HepG2 (cell line): ENCODE data around the gene KCNB1. TPM values are rescaled to one million over a fixed set of nuclear protein-coding genes. Genes with fewer than 3 reads are reported as not detected.

Source experiments
- ATAC-seq: fragments of 200-7000 bp; cut with Tn5 transposase; 3 replicates; pipeline ENCODE4 v1.9.1; 2020; ENCODE audit warnings: mild to moderate bottlenecking, moderate library complexity
- BruUV-seq: library from RNA; stranded (reverse); fragments of 400-500 nt; replicated peaks from 2 replicates; lab custom pipeline; 2021; lab: Mats Ljungman, UMichigan
- CTCF ChIA-PET: fragments of 300-600 bp; formaldehyde crosslinking; extraction: SDS; loops from one replicate; lab custom pipeline; 2021; ENCODE audit warnings: low total read pairs, inconsistent platforms, low intra/inter-chr PET ratio; lab: Yijun Ruan, JAX
- POLR2A ChIA-PET: fragments of 350-600 bp; sonication (Branson Sonifier 250); formaldehyde crosslinking; loops from one replicate; lab custom pipeline; 2020; ENCODE audit warnings: antibody characterized with exemption, inconsistent platforms; lab: Yijun Ruan, JAX
- DNase-seq: peaks from one replicate; pipeline ENCODE4 v3.0.0-alpha.2; 2015; ENCODE audit warnings: low spot score
- FAIRE-seq: peaks from 3 replicates; lab custom pipeline; 2011; peaks lifted over from hg19 to GRCh38; lab: Jason Lieb, UNC
- H2AFZ ChIP-seq: one replicate; pipeline ENCODE4 v1.6.1; 2011; ENCODE audit warnings: low read length, inconsistent platforms
- H3K27ac ChIP-seq: fragments of 300-600 bp; 3 replicates; pipeline ENCODE4 v1.8.0; 2011; ENCODE audit warnings: mixed run types, mild to moderate bottlenecking, mixed read lengths, low read length, inconsistent platforms; ENCODE audit not compliant: insufficient read depth; ENCODE audit errors: extremely low read length
- H3K27me3 ChIP-seq, 2 experiments: fragments of 200-600 bp in 1 of 2; 2 replicates in 1 of 2; 3 replicates in 1 of 2; pipeline versions ENCODE4 v1.6.0 to v1.8.0; 2011; ENCODE audit warnings: low read length in 2 of 2, mild to moderate bottlenecking in 2 of 2, moderate library complexity in 2 of 2, inconsistent platforms in 1 of 2; ENCODE audit not compliant: insufficient read depth in 2 of 2, control insufficient read depth in 1 of 2
- H3K36me3 ChIP-seq, 2 experiments: fragments of 200-600 bp in 1 of 2; replicated peaks in 1 of 2; 2 replicates in 1 of 2; 3 replicates in 1 of 2; pipeline versions ENCODE4 v1.5.1 to v1.8.0; 2011; ENCODE audit warnings: low read length in 2 of 2, inconsistent platforms in 1 of 2; ENCODE audit not compliant: insufficient read depth in 2 of 2, control insufficient read depth in 1 of 2
- H3K4me1 ChIP-seq: 2 replicates; pipeline ENCODE4 v1.5.1; 2012; ENCODE audit warnings: low read length, inconsistent platforms; ENCODE audit not compliant: insufficient read depth
- H3K4me2 ChIP-seq: 2 replicates; pipeline ENCODE4 v1.6.0; 2011; ENCODE audit warnings: low read depth, low read length, inconsistent platforms
- H3K4me3 ChIP-seq, 3 experiments: fragments of 200-600 bp in 1 of 3; sonication (generic), shearing (Covaris generic) in 1 of 3; replicated peaks in 1 of 3; 2 replicates each; pipeline ENCODE4 v1.5.1; 2011 to 2016; ENCODE audit warnings: low read length in 3 of 3, inconsistent platforms in 2 of 3, low read depth in 2 of 3, mild to moderate bottlenecking in 2 of 3, control low read depth in 1 of 3, mixed read lengths in 1 of 3; ENCODE audit not compliant: insufficient read depth in 1 of 3
- H3K79me2 ChIP-seq: one replicate; pipeline ENCODE4 v1.6.1; 2011; ENCODE audit warnings: low read length, inconsistent platforms; ENCODE audit not compliant: insufficient read depth
- H3K9ac ChIP-seq: 2 replicates; pipeline ENCODE4 v1.6.0; 2011; ENCODE audit warnings: mild to moderate bottlenecking, low read depth, low read length, inconsistent platforms; ENCODE audit not compliant: insufficient read depth
- H3K9me3 ChIP-seq: 2 replicates; pipeline ENCODE4 v1.5.1; 2012; ENCODE audit warnings: mild to moderate bottlenecking, low read length
- H4K20me1 ChIP-seq: 2 replicates; pipeline ENCODE4 v1.6.0; 2011; ENCODE audit warnings: inconsistent platforms, mild to moderate bottlenecking, low read length, moderate library complexity; ENCODE audit not compliant: insufficient read depth
- FOXA3 ChIP-seq: IDR thresholded peaks from 2 replicates; pipeline ENCODE4 v1.6.1; 2016; ENCODE audit warnings: missing genetic modification reagents, missing compliant biosample characterization
- HNRNPUL1 ChIP-seq: fragments of 200-400 bp; formaldehyde crosslinking; IDR thresholded peaks from 2 replicates; pipeline ENCODE4 v1.6.1; 2017; ENCODE audit warnings: low read depth, mild to moderate bottlenecking, low read length, moderate library complexity
- IKZF4 ChIP-seq: sonication (generic); formaldehyde crosslinking; IDR thresholded peaks from 2 replicates; pipeline ENCODE4 v1.5.1; 2020; ENCODE audit warnings: borderline replicate concordance, mild to moderate bottlenecking, low read depth, missing genetic modification reagents; ENCODE audit errors: not compliant biosample characterization
- NBN ChIP-seq: fragments of 450-650 bp; conservative IDR thresholded peaks from 2 replicates; pipeline ENCODE4 v1.6.1; 2017
- SOX13 ChIP-seq, 3 experiments: fragments of 450-650 bp in 1 of 3; sonication (generic) in 1 of 3; formaldehyde crosslinking in 1 of 3; IDR thresholded peaks in 2 of 3; conservative IDR thresholded peaks in 1 of 3; 2 replicates each; pipeline versions ENCODE4 v1.5.0 to v1.6.1; 2016 to 2020; ENCODE audit warnings: antibody characterized with exemption in 1 of 3, mild to moderate bottlenecking in 1 of 3, missing compliant biosample characterization in 1 of 3, missing genetic modification reagents in 1 of 3, moderate library complexity in 1 of 3
- TSC22D2 ChIP-seq: sonication (generic); formaldehyde crosslinking; IDR thresholded peaks from 2 replicates; pipeline ENCODE4 v1.5.1; 2020; ENCODE audit warnings: missing genetic modification reagents, mild to moderate bottlenecking, borderline replicate concordance
- ZNF446 ChIP-seq: sonication (generic); formaldehyde crosslinking; IDR thresholded peaks from 2 replicates; pipeline ENCODE4 v1.5.0; 2020; ENCODE audit warnings: mild to moderate bottlenecking, missing genetic modification reagents
- ZNF652 ChIP-seq: IDR thresholded peaks from 2 replicates; pipeline ENCODE4 v1.6.1; 2016; ENCODE audit warnings: low read depth, borderline replicate concordance
- ZNF768 ChIP-seq: sonication (generic); formaldehyde crosslinking; IDR thresholded peaks from 2 replicates; pipeline ENCODE4 v1.4.0; 2020; ENCODE audit warnings: missing genetic modification reagents
- ZNF777 ChIP-seq: sonication (generic); formaldehyde crosslinking; IDR thresholded peaks from 2 replicates; pipeline ENCODE4 v1.4.0; 2020; ENCODE audit warnings: missing genetic modification reagents
- ZSCAN30 ChIP-seq: sonication (generic); formaldehyde crosslinking; IDR thresholded peaks from 2 replicates; pipeline ENCODE4 v1.5.0; 2020; ENCODE audit warnings: mild to moderate bottlenecking, missing genetic modification reagents
- WGBS: methylation state at CpG from one replicate; pipeline ENCODE4 v1.1.6; 2017; ENCODE audit warnings: low lambda C conversion rate; 5-methylcytosine and 5-hydroxymethylcytosine counted together
- in situ Hi-C: cut with HindIII; loops from 2 replicates; pipeline ENCODE4 v1.10.0; 2017; ENCODE audit warnings: low pct_unique_long_range_greater_than_20kb; ENCODE audit not compliant: extremely low pct_ligation_motif_present
- intact Hi-C: fragments of 100-400 bp; cut with micrococcal nuclease; formaldehyde crosslinking; loops from one replicate; pipeline ENCODE4 v1.10.0; 2022; ENCODE audit not compliant: unreplicated experiment
- polyA plus RNA-seq, 8 experiments: library from polyadenylated mRNA; depleted of rRNA in 3 of 8; stranded (reverse) in 7 of 8; unstranded in 1 of 8; fragments of >200 nt; fragmentation: Illumina TruSeq in 4 of 8; extraction: Trizol in 4 of 8; gene quantifications; 2 replicates each; pipeline versions ENCODE4 v1.2.1 to v1.2.3, GENCODE V29; 2011 to 2016; ENCODE audit warnings: low read depth in 4 of 8, missing spikeins in 1 of 8, mixed read lengths in 1 of 8; ENCODE audit not compliant: insufficient read depth in 1 of 8
- total RNA-seq, 5 experiments: library from RNA; depleted of rRNA; stranded (reverse); fragments of >200 nt; fragmentation: Illumina TruSeq; extraction: Trizol; gene quantifications; 2 replicates each; pipeline ENCODE4 v1.2.3, GENCODE V29; 2016; ENCODE audit warnings: low read depth in 1 of 5
- TF ChIP-seq, protein P1 (sequence below), 2 experiments: sonication (generic) in 1 of 2; formaldehyde crosslinking in 1 of 2; IDR thresholded peaks; 2 replicates each; pipeline versions ENCODE4 v1.6.1 to v1.9.0; 2014 to 2022; ENCODE audit warnings: antibody characterized with exemption in 1 of 2, borderline replicate concordance in 1 of 2, inconsistent platforms in 1 of 2, low read depth in 1 of 2, missing genetic modification reagents in 1 of 2

The KCNB1 gene
- total and polyA plus RNA-seq, 2 of the 13 experiments (the other 11 are each of a cell fraction or from before 2014, with no cell fraction given) = 0.02 TPM; not detected in 1

DNA sequence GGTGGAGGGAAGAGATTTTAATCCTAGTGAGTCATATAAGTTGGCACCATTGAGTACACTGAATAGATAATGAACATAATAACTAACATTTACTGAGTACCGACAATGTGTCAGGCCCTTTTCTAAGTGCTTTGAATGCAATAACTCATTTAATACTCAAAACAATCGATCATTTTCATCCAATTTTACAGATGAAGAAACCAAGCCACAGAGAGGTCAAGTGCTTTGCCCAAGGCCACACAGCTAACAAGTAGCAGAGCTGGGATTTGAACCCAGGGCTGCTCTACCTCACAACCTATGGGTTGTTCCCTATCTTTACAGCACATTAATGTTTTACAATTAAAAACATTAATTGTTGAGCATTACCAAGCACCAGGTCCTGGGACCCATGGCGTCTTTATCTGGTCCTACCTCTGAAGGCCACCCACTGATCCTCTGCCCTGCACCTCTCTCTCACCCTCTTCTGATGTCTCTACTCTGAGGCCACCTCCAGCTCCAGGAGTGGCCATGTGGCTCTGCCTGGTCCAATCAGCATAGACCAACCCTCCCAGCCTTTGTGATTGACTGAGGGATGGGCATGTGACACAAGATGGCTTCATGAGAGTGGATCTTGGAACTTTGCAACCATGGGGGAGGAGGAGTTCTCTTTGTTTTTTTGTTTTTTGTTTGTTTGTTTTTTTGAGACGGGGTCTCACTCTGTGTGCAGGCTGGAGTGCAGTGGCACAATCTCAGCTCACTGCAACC lies 83.9 kb downstream of the KCNB1 start:
- Histone ChIP-seq H3K79me2 (no peaks in the 10 kb centered on the region), H2AFZ (no peak overlapping the region), H3K27me3 (peaks cover 0 to 15% of the 10 kb centered on the region in 2 experiments; a peak in 3 of 5 replicates), H3K9me3 (no peaks in the 10 kb centered on the region), H3K4me2 (no peak overlapping the region), H3K27ac (no peak overlapping the region), H3K36me3 (no peaks in the 10 kb centered on the region), H3K4me1 (no peaks in the 10 kb centered on the region), H3K9ac (no peak overlapping the region), H3K4me3 (no peak overlapping the region), H4K20me1 (no peaks in the 10 kb centered on the region)
- no peak for DNase-seq
- 54% methylated on average over 4 of the region's 4 CpGs for WGBS
- FAIRE-seq = no peak
- TF ChIP-seq NBN = no peak
- no peak for TF ChIP-seq FOXA3 (CRISPR knock-in tag)
- TF ChIP-seq ZNF768 (CRISPR knock-in tag) = peak; percentile 62; the same call in 1 of the 2 replicates
- no peak for TF ChIP-seq TSC22D2 (CRISPR knock-in tag)
- POLR2A ChIA-PET = no interaction called here
- BruUV-seq = no TSS peak
- intact Hi-C loops (no loop called here), in situ Hi-C loops (no loop called here)
- CTCF ChIA-PET = no interaction called here
- ATAC-seq = no peak

DNA sequence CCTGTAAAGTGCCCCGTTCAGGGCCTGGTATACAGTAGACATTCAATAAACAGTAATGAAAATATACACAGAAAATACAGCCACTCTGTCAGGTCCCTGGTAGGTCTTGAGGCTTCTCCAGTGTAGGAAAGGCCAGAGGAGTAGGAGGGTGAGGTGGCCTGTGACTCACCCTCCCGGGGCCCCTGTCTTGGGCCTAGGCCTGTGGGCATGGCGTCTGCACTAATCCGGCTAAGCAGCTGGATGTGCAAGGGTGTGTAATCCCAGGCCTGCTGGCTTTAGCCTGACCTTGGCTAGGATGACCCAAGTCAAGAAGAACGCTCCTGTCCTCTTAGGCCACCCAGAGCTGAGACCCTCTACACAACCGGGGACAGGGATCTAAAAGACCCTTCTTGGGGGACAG lies 84.9 kb downstream of the KCNB1 start:
- BruUV-seq = no TSS peak
- no peaks in the 10 kb centered on the region for H3K4me1 ChIP-seq
- in situ Hi-C loops (no loop called here), intact Hi-C loops (no loop called here)
- no peaks in the 10 kb centered on the region for H3K36me3 ChIP-seq
- ChIA-PET CTCF (no interaction called here), POLR2A (no interaction called here)
- H3K4me3 ChIP-seq = no peak overlapping the region
- no peak overlapping the region for H3K9ac ChIP-seq
- H3K9me3 ChIP-seq = no peaks in the 10 kb centered on the region
- ATAC-seq = peak; percentile 36
- no peaks in the 10 kb centered on the region for H3K79me2 ChIP-seq
- H4K20me1 ChIP-seq = no peaks in the 10 kb centered on the region
- no peak for DNase-seq
- H3K27ac ChIP-seq = no peak overlapping the region
- H3K4me2 ChIP-seq = no peak overlapping the region
- no peak for FAIRE-seq
- H2AFZ ChIP-seq = no peak overlapping the region
- WGBS = 20% methylated on average over 6 of the region's 6 CpGs
- peaks cover 0 to 15% of the 10 kb centered on the region in 2 experiments; a peak in 3 of 5 replicates for H3K27me3 ChIP-seq
- TF ChIP-seq IKZF4 (CRISPR knock-in tag) (no peak), ZSCAN30 (CRISPR knock-in tag) (no peak), SOX13 (IDR thresholded peaks at IDR 0.05) (no peak), SOX13 (CRISPR knock-in tag; conservative IDR thresholded peaks at IDR 0.05 in 1 of 2, IDR thresholded peaks at IDR 0.05 in 1 of 2) (no peak), ZNF446 (CRISPR knock-in tag) (no peak), ZNF652 (no peak), HNRNPUL1 (no peak), ZNF777 (CRISPR knock-in tag) (no peak)
- TF ChIP-seq, protein P1, sequence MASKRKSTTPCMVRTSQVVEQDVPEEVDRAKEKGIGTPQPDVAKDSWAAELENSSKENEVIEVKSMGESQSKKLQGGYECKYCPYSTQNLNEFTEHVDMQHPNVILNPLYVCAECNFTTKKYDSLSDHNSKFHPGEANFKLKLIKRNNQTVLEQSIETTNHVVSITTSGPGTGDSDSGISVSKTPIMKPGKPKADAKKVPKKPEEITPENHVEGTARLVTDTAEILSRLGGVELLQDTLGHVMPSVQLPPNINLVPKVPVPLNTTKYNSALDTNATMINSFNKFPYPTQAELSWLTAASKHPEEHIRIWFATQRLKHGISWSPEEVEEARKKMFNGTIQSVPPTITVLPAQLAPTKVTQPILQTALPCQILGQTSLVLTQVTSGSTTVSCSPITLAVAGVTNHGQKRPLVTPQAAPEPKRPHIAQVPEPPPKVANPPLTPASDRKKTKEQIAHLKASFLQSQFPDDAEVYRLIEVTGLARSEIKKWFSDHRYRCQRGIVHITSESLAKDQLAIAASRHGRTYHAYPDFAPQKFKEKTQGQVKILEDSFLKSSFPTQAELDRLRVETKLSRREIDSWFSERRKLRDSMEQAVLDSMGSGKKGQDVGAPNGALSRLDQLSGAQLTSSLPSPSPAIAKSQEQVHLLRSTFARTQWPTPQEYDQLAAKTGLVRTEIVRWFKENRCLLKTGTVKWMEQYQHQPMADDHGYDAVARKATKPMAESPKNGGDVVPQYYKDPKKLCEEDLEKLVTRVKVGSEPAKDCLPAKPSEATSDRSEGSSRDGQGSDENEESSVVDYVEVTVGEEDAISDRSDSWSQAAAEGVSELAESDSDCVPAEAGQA (IDR thresholded peaks at IDR 0.05; ENCODE audit: low read depth) = no peak
- TF ChIP-seq, protein P1 (CRISPR knock-in tag; IDR thresholded peaks at IDR 0.05; ENCODE audit: borderline replicate concordance) = no peak
